Nephron progenitor cell (in vitro differentiated cells): Measurements from ENCODE around the gene SLC35E1.

Experiments
- DNase-seq: peaks from one replicate; pipeline ENCODE4 v3.0.0; 2021
- H3K27ac Mint-ChIP-seq: 2 replicates; pipeline ENCODE4 v1.8.0; 2021; ENCODE audit warnings: mild to moderate bottlenecking, moderate library complexity, mixed read lengths
- H3K27me3 Mint-ChIP-seq: 2 replicates; pipeline ENCODE4 v1.8.0; 2021; ENCODE audit warnings: mild to moderate bottlenecking, low read depth, mixed read lengths; ENCODE audit not compliant: poor library complexity
- H3K36me3 Mint-ChIP-seq: 2 replicates; pipeline ENCODE4 v1.8.0; 2021; ENCODE audit warnings: low read depth, mixed read lengths
- H3K4me1 Mint-ChIP-seq: 2 replicates; pipeline ENCODE4 v1.8.0; 2021; ENCODE audit warnings: mixed read lengths
- H3K4me3 Mint-ChIP-seq: 2 replicates; pipeline ENCODE4 v1.8.0; 2021; ENCODE audit warnings: mild to moderate bottlenecking, moderate library complexity, mixed read lengths
- H3K9me3 Mint-ChIP-seq: 2 replicates; pipeline ENCODE4 v1.8.0; 2021; ENCODE audit warnings: mild to moderate bottlenecking, moderate library complexity, mixed read lengths
- CTCF ChIP-seq: fragments of 200-600 bp; sonication (generic); IDR thresholded peaks from 2 replicates; pipeline ENCODE4 v1.5.0; 2021; ENCODE audit warnings: antibody characterized with exemption

Gene SLC35E1

GRCh38 chr19:16581971-16582343 is 9.7 kb upstream of the SLC35E1 start:
- Mint-ChIP-seq H3K4me1 (peaks cover 63% of the 10 kb centered on the region), H3K4me3 (no peak overlapping the region), H3K36me3 (no peaks in the 10 kb centered on the region), H3K27ac (peak overlapping the region; percentile 85), H3K9me3 (no peaks in the 10 kb centered on the region), H3K27me3 (no peaks in the 10 kb centered on the region)
- no peak for TF ChIP-seq CTCF
- DNase-seq, result no peak

- Mint-ChIP-seq H3K4me3 (no peak overlapping the region), H3K27me3 (no peaks in the 10 kb centered on the region), H3K9me3 (no peaks in the 10 kb centered on the region), H3K4me1 (peaks cover 57% of the 10 kb centered on the region), H3K36me3 (peaks cover 2% of the 10 kb centered on the region), H3K27ac (peak overlapping the region; percentile 85)
- no peak for DNase-seq
- TF ChIP-seq CTCF, result no peak
Measured at GRCh38 chr19:16581145-16581970, 9.1 kb upstream of the SLC35E1 start.

- H3K4me1 Mint-ChIP-seq, result peaks cover 45% of the 10 kb centered on the region
- H3K27me3 Mint-ChIP-seq, result no peaks in the 10 kb centered on the region
- H3K27ac Mint-ChIP-seq, result no peak overlapping the region
- no peak for DNase-seq
- H3K36me3 Mint-ChIP-seq, result peaks cover 13% of the 10 kb centered on the region
- TF ChIP-seq CTCF, result no peak
- H3K9me3 Mint-ChIP-seq, result no peaks in the 10 kb centered on the region
- no peak overlapping the region for H3K4me3 Mint-ChIP-seq
Measured at GRCh38 chr19:16579381-16579780, 7.2 kb upstream of the SLC35E1 start.

GRCh38 chr19:16577531-16577985 is 5.3 kb upstream of the SLC35E1 start:
- Mint-ChIP-seq H3K9me3 (no peaks in the 10 kb centered on the region), H3K27ac (no peak overlapping the region), H3K27me3 (no peaks in the 10 kb centered on the region), H3K36me3 (peaks cover 13% of the 10 kb centered on the region), H3K4me1 (peaks cover 42% of the 10 kb centered on the region), H3K4me3 (no peak overlapping the region)
- TF ChIP-seq CTCF, result no peak
- DNase-seq, result no peak

- Mint-ChIP-seq H3K27ac (no peak overlapping the region), H3K27me3 (no peaks in the 10 kb centered on the region), H3K4me1 (peaks cover 40% of the 10 kb centered on the region), H3K9me3 (no peaks in the 10 kb centered on the region), H3K4me3 (no peak overlapping the region), H3K36me3 (peaks cover 13% of the 10 kb centered on the region)
- TF ChIP-seq CTCF, result no peak
- DNase-seq, result no peak
Measured at GRCh38 chr19:16576690-16577530, 4.7 kb upstream of the SLC35E1 start.
